GM23338 (cell line): ENCODE data around the gene UBE2C. TPM values are rescaled to one million over a fixed set of nuclear protein-coding genes. Genes with fewer than 3 reads are reported as not detected.

ENCODE experiments used
- ATAC-seq: fragments of 200-7000 bp; cut with Tn5 transposase; 3 replicates; pipeline ENCODE4 v1.9.1; 2020
- DNase-seq: peaks from one replicate; pipeline ENCODE4 v3.0.0-alpha.2; 2015; ENCODE audit warnings: low spot score
- H2AFZ ChIP-seq: fragments of 200-600 bp; sonication (generic); 2 replicates; pipeline ENCODE4 v1.8.0; 2016; ENCODE audit warnings: antibody characterized with exemption, mild to moderate bottlenecking, moderate library complexity
- H3F3A ChIP-seq: fragments of 200-600 bp; sonication (generic); replicated peaks from 2 replicates; pipeline ENCODE4 v1.8.0; 2017; ENCODE audit warnings: antibody characterized with exemption, mixed run types, low read depth
- H3K27ac ChIP-seq: fragments of 200-600 bp; sonication (generic); 2 replicates; pipeline ENCODE4 v1.6.1; 2016; ENCODE audit warnings: low read depth
- H3K27me3 ChIP-seq: fragments of 200-600 bp; sonication (generic); 2 replicates; pipeline ENCODE4 v1.8.0; 2016; ENCODE audit warnings: mild to moderate bottlenecking, mixed run types, moderate library complexity; ENCODE audit not compliant: insufficient read depth
- H3K36me3 ChIP-seq: fragments of 200-600 bp; sonication (generic); 2 replicates; pipeline ENCODE4 v1.8.0; 2016; ENCODE audit warnings: mild to moderate bottlenecking; ENCODE audit not compliant: insufficient read depth
- H3K4me1 ChIP-seq: fragments of 200-600 bp; sonication (generic); 2 replicates; pipeline ENCODE4 v1.8.0; 2016; ENCODE audit warnings: mild to moderate bottlenecking, moderate library complexity; ENCODE audit not compliant: insufficient read depth
- H3K4me2 ChIP-seq: fragments of 200-600 bp; sonication (generic); 2 replicates; pipeline ENCODE4 v1.7.1; 2017; ENCODE audit warnings: mixed run types
- H3K4me3 ChIP-seq: fragments of 200-600 bp; sonication (generic); 2 replicates; pipeline ENCODE4 v1.6.1; 2016; ENCODE audit warnings: mixed run types
- H3K79me2 ChIP-seq: fragments of 200-600 bp; sonication (generic); replicated peaks from 2 replicates; pipeline ENCODE4 v1.8.0; 2017; ENCODE audit warnings: mild to moderate bottlenecking; ENCODE audit not compliant: insufficient read depth
- H3K9me2 ChIP-seq: fragments of 200-600 bp; sonication (generic); 2 replicates; pipeline ENCODE4 v1.8.0; 2017; ENCODE audit not compliant: insufficient read depth
- H4K20me1 ChIP-seq: fragments of 200-600 bp; sonication (generic); replicated peaks from 2 replicates; pipeline ENCODE4 v1.8.0; 2017; ENCODE audit warnings: mild to moderate bottlenecking; ENCODE audit not compliant: insufficient read depth
- H3K27ac Mint-ChIP-seq: 2 replicates; pipeline ENCODE4 v1.8.0; 2020; ENCODE audit warnings: inconsistent platforms, mild to moderate bottlenecking, moderate library complexity, mixed read lengths
- H3K27me3 Mint-ChIP-seq: 3 replicates; pipeline ENCODE4 v1.8.0; 2022; ENCODE audit warnings: low read depth, mild to moderate bottlenecking, moderate library complexity, mixed read lengths, inconsistent platforms; ENCODE audit not compliant: insufficient read depth, poor library complexity
- H3K36me3 Mint-ChIP-seq: 3 replicates; pipeline ENCODE4 v1.8.0; 2021; ENCODE audit warnings: low read depth, mild to moderate bottlenecking, inconsistent platforms, moderate library complexity, mixed read lengths
- H3K4me1 Mint-ChIP-seq: 3 replicates; pipeline ENCODE4 v1.8.0; 2020; ENCODE audit warnings: mild to moderate bottlenecking, inconsistent platforms, mixed read lengths
- H3K4me3 Mint-ChIP-seq: 3 replicates; pipeline ENCODE4 v1.8.0; 2021; ENCODE audit warnings: moderate library complexity, mild to moderate bottlenecking, inconsistent platforms, mixed read lengths
- H3K9me3 Mint-ChIP-seq: 3 replicates; pipeline ENCODE4 v1.8.0; 2020; ENCODE audit warnings: moderate library complexity, mild to moderate bottlenecking, inconsistent platforms, mixed read lengths
- EZH2 ChIP-seq: fragments of 200-600 bp; sonication (generic); IDR thresholded peaks from one replicate; pipeline ENCODE4 v1.8.0; 2017; ENCODE audit warnings: antibody characterized with exemption, mild to moderate bottlenecking, low read depth; ENCODE audit not compliant: unreplicated experiment
- JUNB ChIP-seq: IDR thresholded peaks from one replicate; pipeline ENCODE4 v1.6.1; 2016; ENCODE audit warnings: antibody characterized with exemption; ENCODE audit not compliant: unreplicated experiment
- NANOG ChIP-seq: IDR thresholded peaks from 2 replicates; pipeline ENCODE4 v1.6.1; 2016; ENCODE audit warnings: antibody characterized with exemption, borderline replicate concordance
- POLR2AphosphoS5 ChIP-seq: IDR thresholded peaks from 2 replicates; pipeline ENCODE4 v1.6.1; 2016; ENCODE audit warnings: antibody characterized with exemption, low read depth
- polyA plus RNA-seq: library from polyadenylated mRNA; unstranded; fragments of >200 nt; fragmentation: Nextera tagmentation; extraction: Ambion mirVana; gene quantifications from 2 replicates; pipeline ENCODE4 v1.2.1, GENCODE V29; 2016
- total RNA-seq: library from RNA; depleted of rRNA; stranded (reverse); fragments of >200 nt; shearing (Covaris generic); gene quantifications from 2 replicates; pipeline ENCODE4 v1.2.3, GENCODE V29; 2014
- TF ChIP-seq, protein P1 (sequence below): IDR thresholded peaks from one replicate; pipeline ENCODE4 v1.6.1; 2018; ENCODE audit warnings: antibody characterized with exemption; ENCODE audit not compliant: unreplicated experiment
- TF ChIP-seq, protein P2 (sequence below): fragments of 250-450 bp; sonication (Bioruptor Pico); IDR thresholded peaks from 2 replicates; pipeline ENCODE4 v1.5.0; 2020; ENCODE audit warnings: mild to moderate bottlenecking, moderate library complexity
- TF ChIP-seq, protein P3 (sequence below): IDR thresholded peaks from 2 replicates; pipeline ENCODE4 v1.6.1; 2016; ENCODE audit warnings: antibody characterized with exemption
- TF ChIP-seq, protein P4 (sequence below), 2 experiments: fragments of 200-600 bp in 1 of 2; sonication (generic) in 1 of 2; conservative IDR thresholded peaks; 2 replicates each; pipeline versions ENCODE4 v1.5.1 to v1.6.1; 2016 to 2017; ENCODE audit warnings: antibody characterized with exemption in 2 of 2, low read depth in 2 of 2, mild to moderate bottlenecking in 2 of 2, moderate library complexity in 1 of 2

Gene UBE2C
- total and polyA plus RNA-seq, 2 experiments from 2014 or later: 247 to 698 TPM

DNA sequence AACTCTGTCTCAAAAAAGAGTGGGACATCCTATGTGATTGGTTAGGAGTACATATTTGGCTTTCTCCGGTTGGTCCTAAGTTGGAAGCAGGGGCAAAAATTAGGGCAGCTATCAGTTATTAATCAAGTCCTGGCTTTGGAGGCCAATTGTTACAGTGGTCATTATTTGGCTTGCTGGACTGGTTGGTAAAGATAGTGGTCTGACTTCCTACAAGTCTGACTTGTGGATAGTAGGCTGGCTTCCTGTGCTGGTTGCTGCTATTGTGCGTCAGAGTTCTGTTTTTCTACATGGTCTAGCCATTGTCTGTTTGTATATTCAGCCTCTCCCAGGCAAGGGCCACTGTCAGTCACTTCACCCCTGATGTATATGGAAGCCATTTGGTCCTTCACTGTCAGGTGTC lies 37.8 kb downstream of the UBE2C start:
- peaks cover 19% of the 10 kb centered on the region for H3K79me2 ChIP-seq
- H3F3A ChIP-seq: no peaks in the 10 kb centered on the region; the same call in 1 of the 2 replicates
- H3K4me2 ChIP-seq: no peak overlapping the region
- DNase-seq (no peak), ATAC-seq (no peak)
- peaks cover 28% of the 10 kb centered on the region for H3K4me1 ChIP-seq
- TF ChIP-seq, protein P1, sequence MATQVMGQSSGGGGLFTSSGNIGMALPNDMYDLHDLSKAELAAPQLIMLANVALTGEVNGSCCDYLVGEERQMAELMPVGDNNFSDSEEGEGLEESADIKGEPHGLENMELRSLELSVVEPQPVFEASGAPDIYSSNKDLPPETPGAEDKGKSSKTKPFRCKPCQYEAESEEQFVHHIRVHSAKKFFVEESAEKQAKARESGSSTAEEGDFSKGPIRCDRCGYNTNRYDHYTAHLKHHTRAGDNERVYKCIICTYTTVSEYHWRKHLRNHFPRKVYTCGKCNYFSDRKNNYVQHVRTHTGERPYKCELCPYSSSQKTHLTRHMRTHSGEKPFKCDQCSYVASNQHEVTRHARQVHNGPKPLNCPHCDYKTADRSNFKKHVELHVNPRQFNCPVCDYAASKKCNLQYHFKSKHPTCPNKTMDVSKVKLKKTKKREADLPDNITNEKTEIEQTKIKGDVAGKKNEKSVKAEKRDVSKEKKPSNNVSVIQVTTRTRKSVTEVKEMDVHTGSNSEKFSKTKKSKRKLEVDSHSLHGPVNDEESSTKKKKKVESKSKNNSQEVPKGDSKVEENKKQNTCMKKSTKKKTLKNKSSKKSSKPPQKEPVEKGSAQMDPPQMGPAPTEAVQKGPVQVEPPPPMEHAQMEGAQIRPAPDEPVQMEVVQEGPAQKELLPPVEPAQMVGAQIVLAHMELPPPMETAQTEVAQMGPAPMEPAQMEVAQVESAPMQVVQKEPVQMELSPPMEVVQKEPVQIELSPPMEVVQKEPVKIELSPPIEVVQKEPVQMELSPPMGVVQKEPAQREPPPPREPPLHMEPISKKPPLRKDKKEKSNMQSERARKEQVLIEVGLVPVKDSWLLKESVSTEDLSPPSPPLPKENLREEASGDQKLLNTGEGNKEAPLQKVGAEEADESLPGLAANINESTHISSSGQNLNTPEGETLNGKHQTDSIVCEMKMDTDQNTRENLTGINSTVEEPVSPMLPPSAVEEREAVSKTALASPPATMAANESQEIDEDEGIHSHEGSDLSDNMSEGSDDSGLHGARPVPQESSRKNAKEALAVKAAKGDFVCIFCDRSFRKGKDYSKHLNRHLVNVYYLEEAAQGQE: no peak
- TF ChIP-seq EZH2: no peak
- TF ChIP-seq, protein P2, sequence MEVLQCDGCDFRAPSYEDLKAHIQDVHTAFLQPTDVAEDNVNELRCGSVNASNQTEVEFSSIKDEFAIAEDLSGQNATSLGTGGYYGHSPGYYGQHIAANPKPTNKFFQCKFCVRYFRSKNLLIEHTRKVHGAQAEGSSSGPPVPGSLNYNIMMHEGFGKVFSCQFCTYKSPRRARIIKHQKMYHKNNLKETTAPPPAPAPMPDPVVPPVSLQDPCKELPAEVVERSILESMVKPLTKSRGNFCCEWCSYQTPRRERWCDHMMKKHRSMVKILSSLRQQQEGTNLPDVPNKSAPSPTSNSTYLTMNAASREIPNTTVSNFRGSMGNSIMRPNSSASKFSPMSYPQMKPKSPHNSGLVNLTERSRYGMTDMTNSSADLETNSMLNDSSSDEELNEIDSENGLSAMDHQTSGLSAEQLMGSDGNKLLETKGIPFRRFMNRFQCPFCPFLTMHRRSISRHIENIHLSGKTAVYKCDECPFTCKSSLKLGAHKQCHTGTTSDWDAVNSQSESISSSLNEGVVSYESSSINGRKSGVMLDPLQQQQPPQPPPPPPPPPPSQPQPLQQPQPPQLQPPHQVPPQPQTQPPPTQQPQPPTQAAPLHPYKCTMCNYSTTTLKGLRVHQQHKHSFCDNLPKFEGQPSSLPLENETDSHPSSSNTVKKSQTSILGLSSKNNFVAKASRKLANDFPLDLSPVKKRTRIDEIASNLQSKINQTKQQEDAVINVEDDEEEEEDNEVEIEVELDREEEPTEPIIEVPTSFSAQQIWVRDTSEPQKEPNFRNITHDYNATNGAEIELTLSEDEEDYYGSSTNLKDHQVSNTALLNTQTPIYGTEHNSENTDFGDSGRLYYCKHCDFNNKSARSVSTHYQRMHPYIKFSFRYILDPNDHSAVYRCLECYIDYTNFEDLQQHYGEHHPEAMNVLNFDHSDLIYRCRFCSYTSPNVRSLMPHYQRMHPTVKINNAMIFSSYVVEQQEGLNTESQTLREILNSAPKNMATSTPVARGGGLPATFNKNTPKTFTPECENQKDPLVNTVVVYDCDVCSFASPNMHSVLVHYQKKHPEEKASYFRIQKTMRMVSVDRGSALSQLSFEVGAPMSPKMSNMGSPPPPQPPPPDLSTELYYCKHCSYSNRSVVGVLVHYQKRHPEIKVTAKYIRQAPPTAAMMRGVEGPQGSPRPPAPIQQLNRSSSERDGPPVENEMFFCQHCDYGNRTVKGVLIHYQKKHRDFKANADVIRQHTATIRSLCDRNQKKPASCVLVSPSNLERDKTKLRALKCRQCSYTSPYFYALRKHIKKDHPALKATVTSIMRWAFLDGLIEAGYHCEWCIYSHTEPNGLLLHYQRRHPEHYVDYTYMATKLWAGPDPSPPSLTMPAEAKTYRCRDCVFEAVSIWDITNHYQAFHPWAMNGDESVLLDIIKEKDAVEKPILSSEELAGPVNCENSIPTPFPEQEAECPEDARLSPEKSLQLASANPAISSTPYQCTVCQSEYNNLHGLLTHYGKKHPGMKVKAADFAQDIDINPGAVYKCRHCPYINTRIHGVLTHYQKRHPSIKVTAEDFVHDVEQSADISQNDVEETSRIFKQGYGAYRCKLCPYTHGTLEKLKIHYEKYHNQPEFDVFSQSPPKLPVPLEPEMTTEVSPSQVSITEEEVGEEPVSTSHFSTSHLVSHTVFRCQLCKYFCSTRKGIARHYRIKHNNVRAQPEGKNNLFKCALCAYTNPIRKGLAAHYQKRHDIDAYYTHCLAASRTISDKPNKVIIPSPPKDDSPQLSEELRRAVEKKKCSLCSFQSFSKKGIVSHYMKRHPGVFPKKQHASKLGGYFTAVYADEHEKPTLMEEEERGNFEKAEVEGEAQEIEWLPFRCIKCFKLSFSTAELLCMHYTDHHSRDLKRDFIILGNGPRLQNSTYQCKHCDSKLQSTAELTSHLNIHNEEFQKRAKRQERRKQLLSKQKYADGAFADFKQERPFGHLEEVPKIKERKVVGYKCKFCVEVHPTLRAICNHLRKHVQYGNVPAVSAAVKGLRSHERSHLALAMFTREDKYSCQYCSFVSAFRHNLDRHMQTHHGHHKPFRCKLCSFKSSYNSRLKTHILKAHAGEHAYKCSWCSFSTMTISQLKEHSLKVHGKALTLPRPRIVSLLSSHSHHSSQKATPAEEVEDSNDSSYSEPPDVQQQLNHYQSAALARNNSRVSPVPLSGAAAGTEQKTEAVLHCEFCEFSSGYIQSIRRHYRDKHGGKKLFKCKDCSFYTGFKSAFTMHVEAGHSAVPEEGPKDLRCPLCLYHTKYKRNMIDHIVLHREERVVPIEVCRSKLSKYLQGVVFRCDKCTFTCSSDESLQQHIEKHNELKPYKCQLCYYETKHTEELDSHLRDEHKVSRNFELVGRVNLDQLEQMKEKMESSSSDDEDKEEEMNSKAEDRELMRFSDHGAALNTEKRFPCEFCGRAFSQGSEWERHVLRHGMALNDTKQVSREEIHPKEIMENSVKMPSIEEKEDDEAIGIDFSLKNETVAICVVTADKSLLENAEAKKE (CRISPR knock-in tag): no peak
- TF ChIP-seq, protein P3, sequence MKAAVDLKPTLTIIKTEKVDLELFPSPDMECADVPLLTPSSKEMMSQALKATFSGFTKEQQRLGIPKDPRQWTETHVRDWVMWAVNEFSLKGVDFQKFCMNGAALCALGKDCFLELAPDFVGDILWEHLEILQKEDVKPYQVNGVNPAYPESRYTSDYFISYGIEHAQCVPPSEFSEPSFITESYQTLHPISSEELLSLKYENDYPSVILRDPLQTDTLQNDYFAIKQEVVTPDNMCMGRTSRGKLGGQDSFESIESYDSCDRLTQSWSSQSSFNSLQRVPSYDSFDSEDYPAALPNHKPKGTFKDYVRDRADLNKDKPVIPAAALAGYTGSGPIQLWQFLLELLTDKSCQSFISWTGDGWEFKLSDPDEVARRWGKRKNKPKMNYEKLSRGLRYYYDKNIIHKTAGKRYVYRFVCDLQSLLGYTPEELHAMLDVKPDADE: no peak
- TF ChIP-seq, protein P4, sequence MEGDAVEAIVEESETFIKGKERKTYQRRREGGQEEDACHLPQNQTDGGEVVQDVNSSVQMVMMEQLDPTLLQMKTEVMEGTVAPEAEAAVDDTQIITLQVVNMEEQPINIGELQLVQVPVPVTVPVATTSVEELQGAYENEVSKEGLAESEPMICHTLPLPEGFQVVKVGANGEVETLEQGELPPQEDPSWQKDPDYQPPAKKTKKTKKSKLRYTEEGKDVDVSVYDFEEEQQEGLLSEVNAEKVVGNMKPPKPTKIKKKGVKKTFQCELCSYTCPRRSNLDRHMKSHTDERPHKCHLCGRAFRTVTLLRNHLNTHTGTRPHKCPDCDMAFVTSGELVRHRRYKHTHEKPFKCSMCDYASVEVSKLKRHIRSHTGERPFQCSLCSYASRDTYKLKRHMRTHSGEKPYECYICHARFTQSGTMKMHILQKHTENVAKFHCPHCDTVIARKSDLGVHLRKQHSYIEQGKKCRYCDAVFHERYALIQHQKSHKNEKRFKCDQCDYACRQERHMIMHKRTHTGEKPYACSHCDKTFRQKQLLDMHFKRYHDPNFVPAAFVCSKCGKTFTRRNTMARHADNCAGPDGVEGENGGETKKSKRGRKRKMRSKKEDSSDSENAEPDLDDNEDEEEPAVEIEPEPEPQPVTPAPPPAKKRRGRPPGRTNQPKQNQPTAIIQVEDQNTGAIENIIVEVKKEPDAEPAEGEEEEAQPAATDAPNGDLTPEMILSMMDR (conservative IDR thresholded peaks at IDR 0.05; ENCODE audit: low read depth in 2 of 2): no peak
- TF ChIP-seq POLR2AphosphoS5: no peak
- TF ChIP-seq JUNB: no peak
- TF ChIP-seq NANOG: no peak
- Mint-ChIP-seq H3K27ac (no peak overlapping the region), H3K4me1 (peaks cover 34% of the 10 kb centered on the region), H3K4me3 (no peak overlapping the region), H3K36me3 (peaks cover 36% of the 10 kb centered on the region), H3K9me3 (no peaks in the 10 kb centered on the region), H3K27me3 (peaks cover 13% of the 10 kb centered on the region)
- H3K9me2 ChIP-seq: no peaks in the 10 kb centered on the region
- no peaks in the 10 kb centered on the region for H3K27me3 ChIP-seq
- H3K4me3 ChIP-seq: no peak overlapping the region
- peaks cover 10% of the 10 kb centered on the region for H3K36me3 ChIP-seq
- no peak overlapping the region for H2AFZ ChIP-seq
- H3K27ac ChIP-seq: no peak overlapping the region
- H4K20me1 ChIP-seq: no peaks in the 10 kb centered on the region
